Measurements from ENCODE around the gene WNK4.

Gene WNK4

GRCh38 chr17:42759982-42760651 lies 20.3 kb upstream of the WNK4 start:
- Histone ChIP-seq H3K27me3 (ENCODE audit: insufficient read depth, poor library complexity, severe bottlenecking) (peaks cover 32% of the 10 kb centered on the region), H3K4me3 (replicated peaks; ENCODE audit: insufficient read depth, low read length) (no peak overlapping the region), H3K27ac (replicated peaks) (no peak overlapping the region)
- no peak for DNase-seq (ENCODE audit: low read depth in 1 of 2, low spot score in 1 of 2)
- TF ChIP-seq POLR2AphosphoS5 (IDR thresholded peaks at IDR 0.05; ENCODE audit: low read depth), result no peak

GRCh38 chr17:42760652-42761581 lies 19.5 kb upstream of the WNK4 start, which contains the start of gene RAMP2:
Gene RAMP2 (plus strand): TSS chr17:42761227. CDS start chr17:42761262, 35 bp downstream.
- Histone ChIP-seq H3K27ac (replicated peaks) (no peak within 1 kb of the TSS), H3K4me3 (replicated peaks; ENCODE audit: insufficient read depth, low read length) (peak within 1 kb of the TSS; percentile 11; the same call in 1 of the 2 replicates), H3K27me3 (ENCODE audit: insufficient read depth, poor library complexity, severe bottlenecking) (peaks cover 32% of the 10 kb centered on the region)
- no peak for DNase-seq (ENCODE audit: low read depth in 1 of 2, low spot score in 1 of 2)
- TF ChIP-seq REST (IDR thresholded peaks at IDR 0.05; ENCODE audit: insufficient replicate concordance, low read depth), result peak; percentile 86
- no peak for TF ChIP-seq POLR2AphosphoS5 (IDR thresholded peaks at IDR 0.05; ENCODE audit: low read depth)

GRCh38 chr17:42761638-42762037 lies 18.8 kb upstream of the WNK4 start:
- H3K27ac ChIP-seq (replicated peaks), result no peak overlapping the region
- H3K4me3 ChIP-seq (replicated peaks; ENCODE audit: insufficient read depth, low read length), result no peak overlapping the region
- TF ChIP-seq POLR2AphosphoS5 (IDR thresholded peaks at IDR 0.05; ENCODE audit: low read depth) (no peak), REST (IDR thresholded peaks at IDR 0.05; ENCODE audit: insufficient replicate concordance, low read depth) (no peak), CTCF (IDR thresholded peaks at IDR 0.05; ENCODE audit: insufficient read depth, low read length) (no peak), SPI1 (IDR thresholded peaks at IDR 0.05; ENCODE audit: borderline replicate concordance, low read depth) (no peak), GABPA (IDR thresholded peaks at IDR 0.05; ENCODE audit: low read depth) (no peak)
- H3K27me3 ChIP-seq (ENCODE audit: insufficient read depth, poor library complexity, severe bottlenecking), result peaks cover 32% of the 10 kb centered on the region
- no peak for DNase-seq (ENCODE audit: low read depth in 1 of 2, low spot score in 1 of 2)

- H3K27ac ChIP-seq (replicated peaks), result no peak overlapping the region
- TF ChIP-seq GABPA (IDR thresholded peaks at IDR 0.05; ENCODE audit: low read depth), result no peak
- TF ChIP-seq POLR2AphosphoS5 (IDR thresholded peaks at IDR 0.05; ENCODE audit: low read depth), result no peak
- no peak for TF ChIP-seq CTCF (IDR thresholded peaks at IDR 0.05; ENCODE audit: insufficient read depth, low read length)
- no peak for TF ChIP-seq REST (IDR thresholded peaks at IDR 0.05; ENCODE audit: insufficient replicate concordance, low read depth)
- no peak for TF ChIP-seq SPI1 (IDR thresholded peaks at IDR 0.05; ENCODE audit: borderline replicate concordance, low read depth)
Observed at GRCh38 chr17:42766124-42766523, 14.3 kb upstream of the WNK4 start.

More at GRCh38 chr17:42766124-42766523, 14.3 kb upstream of the WNK4 start:
- Histone ChIP-seq H3K4me3 (replicated peaks; ENCODE audit: insufficient read depth, low read length) (no peak overlapping the region), H3K27me3 (ENCODE audit: insufficient read depth, poor library complexity, severe bottlenecking) (peaks cover 12% of the 10 kb centered on the region)
- no peak for DNase-seq (ENCODE audit: low read depth in 1 of 2, low spot score in 1 of 2)
